Measurements from ENCODE around the gene NAE1.

- no peak for TF ChIP-seq POLR2A (IDR thresholded peaks at IDR 0.05)
- no peak for TF ChIP-seq CTCF (IDR thresholded peaks at IDR 0.05)
- no peak for TF ChIP-seq EP300 (IDR thresholded peaks at IDR 0.05)
Measured at GRCh38 chr16:66774981-66775380, 55.8 kb downstream of the NAE1 start.

Data from ovary (tissue), 3 donors.